GM18505 (cell line): ENCODE data around the gene PAGR1.

Source experiments
- ATAC-seq: cut with Tn5 transposase; IDR thresholded peaks from one replicate; pipeline ENCODE4 v1.9.1; 2021; ENCODE audit not compliant: unreplicated experiment
- POLR2A ChIP-seq: IDR thresholded peaks from 4 replicates; pipeline ENCODE4 v1.6.1; 2011; ENCODE audit warnings: borderline replicate concordance; ENCODE audit not compliant: insufficient read depth, insufficient read length; ENCODE audit errors: extremely low read depth

The PAGR1 gene

GRCh38 chr16:29812754-29813643, 3.0 kb upstream of the PAGR1 start:
- no peak for TF ChIP-seq POLR2A
- ATAC-seq, result no peak

GRCh38 chr16:29813644-29814562, 2.0 kb upstream of the PAGR1 start:
- TF ChIP-seq POLR2A, result no peak
- no peak for ATAC-seq

DNA sequence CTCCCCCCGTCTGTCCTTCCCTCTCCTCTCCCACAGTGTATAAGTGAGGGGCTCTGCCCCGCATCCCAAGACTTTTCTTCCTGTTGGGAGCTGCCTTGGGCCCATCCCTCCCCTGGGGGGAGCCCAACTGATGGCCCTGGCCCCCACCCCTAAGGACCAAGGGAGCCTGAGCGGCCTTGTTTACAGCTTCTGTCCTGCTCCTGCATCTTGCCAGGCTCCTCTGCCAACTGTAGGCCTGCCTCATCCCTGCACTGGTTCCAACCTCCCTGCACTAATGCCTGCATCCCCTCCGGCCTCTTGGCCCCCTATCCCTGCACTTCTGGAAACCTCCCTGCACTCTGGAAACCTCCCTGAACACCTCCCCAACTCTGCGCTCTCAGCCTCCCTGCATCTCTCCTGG, 1.4 kb upstream of the PAGR1 start:
- TF ChIP-seq POLR2A, result no peak
- no peak for ATAC-seq

DNA sequence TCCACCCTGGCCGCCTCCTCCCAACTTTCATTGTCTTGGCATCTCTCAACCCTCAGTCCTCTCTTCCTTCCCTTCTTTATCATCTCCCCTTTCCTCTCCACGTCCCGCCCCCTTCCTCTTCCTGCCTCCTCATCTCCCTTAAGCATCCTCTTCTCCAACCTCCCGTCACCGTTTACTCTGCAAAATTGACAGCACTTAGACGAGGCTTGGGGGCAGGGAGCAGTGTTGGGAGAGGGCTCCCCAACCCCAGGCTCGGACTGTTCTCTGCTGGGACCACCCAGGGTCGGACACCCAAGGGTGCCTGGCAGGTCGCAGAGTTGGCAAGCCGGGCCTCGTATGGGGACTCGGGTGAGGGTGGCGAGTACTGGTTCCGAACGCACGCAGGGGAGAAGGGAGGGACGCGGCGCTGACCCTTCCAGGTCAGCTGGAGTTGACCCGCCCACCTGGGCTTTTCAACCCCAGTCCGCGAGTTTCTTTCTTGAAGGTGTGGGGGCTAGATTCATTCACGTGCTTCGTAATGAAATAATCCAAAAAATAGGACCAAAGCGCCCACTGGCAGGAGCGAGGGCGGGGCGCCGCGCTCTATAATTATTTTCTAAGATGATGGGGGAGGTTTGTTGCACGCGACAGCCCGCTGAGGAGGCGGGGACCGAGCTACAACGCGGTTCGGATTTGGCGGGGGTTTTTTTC, 775 bp upstream of the PAGR1 start:
- no peak for TF ChIP-seq POLR2A
- no peak for ATAC-seq

DNA sequence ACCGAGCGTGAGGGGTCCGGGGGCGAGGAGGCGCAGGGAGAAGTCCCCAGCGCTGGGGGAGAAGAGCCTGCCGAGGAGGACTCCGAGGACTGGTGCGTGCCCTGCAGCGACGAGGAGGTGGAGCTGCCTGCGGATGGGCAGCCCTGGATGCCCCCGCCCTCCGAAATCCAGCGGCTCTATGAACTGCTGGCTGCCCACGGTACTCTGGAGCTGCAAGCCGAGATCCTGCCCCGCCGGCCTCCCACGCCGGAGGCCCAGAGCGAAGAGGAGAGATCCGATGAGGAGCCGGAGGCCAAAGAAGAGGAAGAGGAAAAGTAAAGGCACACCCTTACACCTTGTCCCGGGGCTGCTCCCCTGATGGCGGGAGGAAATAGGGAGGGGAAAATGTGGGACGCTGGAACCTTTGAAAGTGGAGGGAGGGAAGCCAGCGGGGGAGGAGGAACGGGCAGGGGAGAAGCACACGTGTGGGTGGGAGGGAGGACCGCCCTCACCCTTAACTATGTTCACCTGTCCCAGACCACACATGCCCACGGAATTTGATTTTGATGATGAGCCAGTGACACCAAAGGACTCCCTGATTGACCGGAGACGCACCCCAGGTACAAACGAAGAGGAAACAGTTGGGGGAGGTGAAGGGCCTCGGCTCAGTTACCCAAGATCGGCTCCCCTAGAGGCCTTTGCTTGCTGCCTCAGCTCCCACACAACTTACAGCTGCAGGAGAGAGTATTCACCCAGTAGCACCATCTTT, 916 bp downstream of the PAGR1 start:
- no peak for TF ChIP-seq POLR2A
- ATAC-seq, result peak; percentile 18

DNA sequence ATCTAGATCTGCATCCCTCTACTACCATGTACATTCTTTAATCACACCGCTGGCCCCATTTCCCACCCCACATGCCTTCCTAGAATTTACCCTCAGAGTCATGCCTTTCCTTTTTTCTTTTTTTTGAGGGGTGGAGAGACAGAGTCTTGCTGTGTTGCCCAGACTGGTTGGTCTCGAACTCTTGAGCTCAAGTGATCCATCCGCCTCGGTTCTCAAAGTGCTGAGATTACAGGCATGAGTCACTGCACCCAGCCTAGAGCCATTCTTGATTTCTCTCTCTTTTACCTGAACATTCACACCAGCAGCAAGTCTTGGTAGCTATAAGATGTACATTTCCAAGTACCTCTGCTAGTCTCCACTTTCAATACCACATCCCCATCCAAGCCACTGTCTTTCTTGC, 2.1 kb downstream of the PAGR1 start:
- no peak for TF ChIP-seq POLR2A
- ATAC-seq, result no peak

- TF ChIP-seq POLR2A, result no peak
- ATAC-seq, result no peak
Measured at GRCh38 chr16:29819506-29819905, 3.6 kb downstream of the PAGR1 start.

DNA sequence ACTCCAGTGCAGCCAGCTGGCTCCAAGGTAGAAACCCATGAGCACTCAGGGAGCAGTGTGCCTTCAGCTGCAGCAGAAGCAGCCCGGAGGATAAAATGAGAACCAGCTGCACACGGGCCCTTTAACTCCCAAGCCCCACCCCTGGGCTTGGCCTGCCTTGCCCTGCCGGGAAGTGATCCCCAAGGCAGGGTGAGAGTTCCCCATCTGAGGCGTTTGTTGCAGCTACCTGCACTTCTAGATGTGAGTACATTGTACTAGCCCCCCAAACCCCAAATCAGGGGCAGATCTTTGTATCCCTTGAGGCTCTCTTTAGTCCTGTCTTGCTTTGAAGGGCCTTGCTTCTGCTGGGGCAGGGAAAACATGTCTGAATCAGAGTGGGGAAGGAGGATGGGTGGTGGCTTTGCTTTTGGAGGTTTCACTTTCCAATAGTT, 4.3 kb downstream of the PAGR1 start, which contains the start of gene MVP:
MVP (plus strand) TSS at position 192 of the 431 bp plus-strand sequence. CDS start 10,088 bp downstream, outside the sequence.
- no peak for ATAC-seq
- peak; percentile 79 for TF ChIP-seq POLR2A

- ATAC-seq, result peak; percentile 32
- peak; percentile 84 for TF ChIP-seq POLR2A
Measured at GRCh38 chr16:29820730-29821642, 5.0 kb downstream of the PAGR1 start.

- TF ChIP-seq POLR2A, result no peak
- ATAC-seq, result no peak
Measured at GRCh38 chr16:29821643-29822115, 5.7 kb downstream of the PAGR1 start.

GRCh38 chr16:29824589-29825144, 8.7 kb downstream of the PAGR1 start:
- ATAC-seq, result no peak
- no peak for TF ChIP-seq POLR2A

GRCh38 chr16:29825145-29826044, 9.4 kb downstream of the PAGR1 start:
- TF ChIP-seq POLR2A, result no peak
- ATAC-seq, result no peak
